HG03066 (cell line): ENCODE results near the gene MMP21.
A peak's percentile ranks its signal among the peaks of the same experiment; 100 is the strongest.

Experiments
- ATAC-seq: cut with Tn5 transposase; IDR thresholded peaks from one replicate; pipeline ENCODE4 v1.9.1; 2021; ENCODE audit warnings: low read depth; ENCODE audit not compliant: unreplicated experiment

MMP21 gene

DNA sequence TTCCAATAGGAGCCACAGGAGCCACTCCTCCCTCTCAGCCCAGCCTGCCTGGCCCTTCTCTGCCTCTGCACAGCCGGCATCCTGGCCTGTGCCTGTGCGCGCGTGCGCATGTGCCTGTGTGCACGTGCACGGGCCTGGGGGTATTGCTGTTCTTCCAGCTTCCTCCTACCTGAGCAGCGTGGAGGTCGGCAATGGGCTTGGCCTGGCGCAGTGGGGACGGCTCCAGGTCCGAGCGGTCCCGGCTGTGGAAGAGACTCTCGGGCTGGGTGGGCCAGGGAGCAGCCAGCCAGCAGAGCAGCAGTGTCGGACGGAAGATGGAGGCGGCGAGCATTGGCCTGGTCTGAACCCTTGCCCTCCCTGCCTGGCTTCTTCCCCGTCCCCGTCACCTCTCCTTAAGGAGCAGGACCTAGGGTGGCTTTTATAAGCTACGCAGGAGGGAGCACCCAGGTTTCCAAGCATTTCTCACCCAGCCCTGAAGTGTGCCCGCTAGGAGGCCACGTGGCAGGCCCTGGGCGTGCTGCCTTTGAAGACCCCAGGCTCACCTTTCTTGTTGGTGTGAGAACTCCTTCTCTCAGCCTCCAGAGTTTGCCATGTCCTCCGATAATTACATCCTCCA, at the start of gene MMP21:
MMP21 (minus strand) TSS at position 331 of the 616 bp plus-strand sequence; CDS start at position 331, 0 bp downstream.
- no peak for ATAC-seq

DNA sequence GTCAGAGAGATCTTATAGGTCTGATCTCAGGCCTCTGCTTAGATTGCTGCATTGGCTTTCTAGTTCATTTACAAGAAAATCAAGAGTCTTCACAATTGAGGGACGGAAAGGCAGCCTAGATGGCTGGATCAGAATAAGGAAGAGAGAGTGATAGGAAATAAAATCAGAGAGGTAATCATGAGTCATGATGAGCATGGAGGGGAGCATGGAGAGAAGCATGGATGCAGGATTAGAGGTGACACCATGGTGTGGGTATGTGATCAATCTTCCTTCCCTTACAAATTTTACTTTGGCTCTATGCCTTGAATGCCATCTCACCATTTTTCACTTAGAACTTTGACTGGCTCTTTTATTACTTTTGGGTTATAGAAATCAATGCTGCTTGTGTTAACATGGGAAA, 49.1 kb upstream of the MMP21 start:
- no peak for ATAC-seq

- no peak for ATAC-seq
Measured at GRCh38 chr10:125823663-125824251, 48.1 kb upstream of the MMP21 start.

- peak; percentile 74 for ATAC-seq
Measured at GRCh38 chr10:125822878-125823662, 47.4 kb upstream of the MMP21 start, which contains the start of the genes BCCIP and UROS. BCCIP (plus strand) TSS chr10:125823546; CDS start chr10:125823558, 12 bp downstream. UROS (minus strand) TSS chr10:125823258; CDS start chr10:125816499, 6,759 bp downstream.

- ATAC-seq, result peak; percentile 45
Measured at GRCh38 chr10:125820701-125821100, 45.1 kb upstream of the MMP21 start.

DNA sequence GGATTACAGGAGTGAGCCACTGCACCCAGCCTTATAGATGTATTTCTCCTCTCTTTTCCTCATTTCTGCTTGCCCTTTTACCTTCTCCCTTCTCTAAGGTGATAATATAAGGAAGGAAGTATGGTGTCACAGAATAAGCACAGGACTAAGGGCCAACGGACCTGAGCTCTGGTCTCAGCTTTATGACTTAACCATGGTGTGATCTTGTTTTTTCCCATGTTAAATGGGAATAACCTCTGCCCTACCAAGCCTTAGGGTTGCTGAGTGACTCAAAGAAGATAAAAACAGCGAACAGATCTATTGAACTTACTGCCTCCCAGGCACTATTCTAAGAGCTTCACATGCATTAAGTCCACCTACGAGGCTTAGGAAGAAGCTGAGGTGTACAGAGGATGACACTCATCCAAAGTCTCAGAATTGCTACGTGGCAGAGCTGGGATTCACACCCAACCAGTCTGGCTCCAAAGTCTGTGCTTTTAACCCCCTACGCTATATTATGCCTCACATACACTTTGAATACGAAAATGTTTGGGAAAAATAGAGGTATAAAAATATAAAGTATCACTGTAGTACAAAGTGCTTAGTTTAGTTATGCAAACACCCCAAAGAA, 41.8 kb upstream of the MMP21 start:
- ATAC-seq, result no peak

DNA sequence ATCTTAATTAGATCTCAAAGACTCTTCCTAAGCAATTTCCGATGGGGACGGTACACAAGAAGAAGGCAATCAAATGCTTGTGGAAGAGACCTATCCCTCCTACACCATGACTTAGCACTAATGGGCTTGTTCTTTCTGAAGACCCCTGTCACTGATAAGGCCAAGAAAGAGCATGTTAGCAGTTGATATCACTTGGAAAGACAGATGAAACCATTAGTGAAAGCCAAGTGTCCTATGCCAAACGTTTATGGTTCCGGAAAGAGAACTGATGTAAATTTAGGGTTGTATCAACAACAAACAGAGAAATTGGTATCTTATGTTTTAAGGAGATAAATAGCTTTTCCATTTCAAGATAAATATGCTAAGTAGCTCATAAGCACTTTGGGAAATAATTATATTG, 40.9 kb upstream of the MMP21 start:
- ATAC-seq, result no peak

- no peak for ATAC-seq
Measured at GRCh38 chr10:125815764-125816163, 40.1 kb upstream of the MMP21 start.

- no peak for ATAC-seq
Measured at GRCh38 chr10:125812128-125812750, 36.6 kb upstream of the MMP21 start.

- no peak for ATAC-seq
Measured at GRCh38 chr10:125811251-125811650, 35.6 kb upstream of the MMP21 start.

- no peak for ATAC-seq
Measured at GRCh38 chr10:125808047-125808446, 32.4 kb upstream of the MMP21 start.

- no peak for ATAC-seq
Measured at GRCh38 chr10:125802739-125803138, 27.1 kb upstream of the MMP21 start.

GRCh38 chr10:125802131-125802530, 26.5 kb upstream of the MMP21 start:
- ATAC-seq, result no peak

- ATAC-seq, result no peak
Measured at GRCh38 chr10:125801574-125801973, 26.0 kb upstream of the MMP21 start.

GRCh38 chr10:125799451-125800182, 24.0 kb upstream of the MMP21 start:
- ATAC-seq, result no peak

GRCh38 chr10:125797994-125798662, 22.5 kb upstream of the MMP21 start:
- no peak for ATAC-seq

DNA sequence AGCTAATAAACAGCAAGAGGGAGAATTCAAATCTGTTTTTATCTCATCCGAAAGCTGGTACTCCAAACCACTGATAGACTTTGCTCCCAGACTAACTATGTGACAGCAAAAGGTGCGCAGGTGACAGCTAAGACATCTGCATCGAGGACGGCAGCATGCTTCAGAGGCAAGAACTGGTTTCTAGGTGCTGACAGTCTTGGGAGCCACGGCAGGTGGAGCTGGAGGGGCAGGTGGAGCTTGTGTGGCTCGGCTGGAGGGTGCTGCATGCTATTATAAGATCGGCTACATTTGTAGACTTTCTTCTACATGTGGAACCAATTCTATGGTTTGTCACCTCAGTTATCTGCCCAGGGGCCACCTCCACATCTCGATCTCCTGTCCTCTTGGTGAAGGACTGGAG, 21.8 kb upstream of the MMP21 start:
- ATAC-seq, result no peak

- no peak for ATAC-seq
Measured at GRCh38 chr10:125795637-125796190, 20.1 kb upstream of the MMP21 start.

DNA sequence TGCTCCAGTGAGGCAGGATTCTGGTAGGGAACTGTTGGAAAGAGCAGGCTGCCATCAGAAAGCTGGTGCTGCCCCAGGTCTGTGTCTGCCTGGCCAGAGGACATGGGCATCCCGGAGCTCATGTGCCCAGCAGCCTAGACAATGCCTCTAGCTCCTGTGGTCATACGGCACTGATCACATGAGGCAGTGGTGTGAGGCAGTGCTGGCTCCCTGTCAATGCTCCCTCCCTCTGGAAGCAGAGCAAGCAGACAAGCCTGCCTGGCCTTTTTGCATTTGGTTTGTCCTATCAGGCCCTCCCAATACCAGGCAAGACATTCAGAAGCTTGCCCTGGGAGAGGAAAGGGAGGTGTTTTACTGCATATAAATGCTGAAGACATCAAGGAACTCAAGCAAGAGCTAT, 19.5 kb upstream of the MMP21 start:
- ATAC-seq, result no peak
